SU-DHL-6 (cell line): ENCODE data around the gene TEKT1.

Experiments
- CTCF ChIP-seq: fragments of 200-600 bp; sonication (generic); IDR thresholded peaks from one replicate; pipeline ENCODE4 v1.5.1; 2017; ENCODE audit warnings: antibody characterized with exemption, mild to moderate bottlenecking, low read length, moderate library complexity; ENCODE audit not compliant: insufficient read depth, poor library complexity, severe bottlenecking
- EZH2phosphoT487 ChIP-seq: fragments of 200-600 bp; sonication (generic), shearing (Covaris generic); conservative IDR thresholded peaks from 2 replicates; pipeline ENCODE4 v1.6.1; 2018; ENCODE audit warnings: mild to moderate bottlenecking, antibody characterized with exemption, low read length, moderate library complexity, mixed read lengths

DNA sequence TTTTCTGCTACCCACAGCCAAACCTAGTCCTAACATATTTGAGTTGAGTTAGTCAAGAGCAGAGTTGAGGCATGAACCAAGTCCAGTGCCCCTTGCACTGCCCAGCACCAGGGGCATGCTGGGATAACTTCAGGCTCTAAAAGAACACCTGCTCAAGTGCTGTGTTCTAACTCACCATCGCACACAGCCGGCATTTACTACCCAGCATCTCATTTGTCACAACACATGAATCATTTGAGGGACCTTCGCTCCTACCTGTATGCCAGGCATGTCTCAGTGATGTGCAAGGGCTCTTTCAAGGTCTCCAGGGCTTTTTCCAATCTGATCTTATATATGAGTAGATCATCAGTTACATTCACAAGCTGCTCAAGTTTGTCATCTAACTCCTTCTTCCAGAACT, 12.6 kb downstream of the TEKT1 start:
- TF ChIP-seq CTCF (no peak), EZH2phosphoT487 (no peak)
